H1 (cell line): ENCODE data around the gene ITGA11. TPM values are rescaled to one million over a fixed set of nuclear protein-coding genes. Genes with fewer than 3 reads are reported as not detected.

Experiments
- CTCF ChIA-PET: fragments of 300-600 bp; sonication (Branson Sonifier 250); formaldehyde crosslinking; loops from one replicate; lab custom pipeline; 2021; ENCODE audit not compliant: partially characterized antibody; lab: Charles Lee
- POLR2A ChIA-PET: fragments of 300-600 bp; sonication (Branson Sonifier 250); formaldehyde crosslinking; loops from one replicate; lab custom pipeline; 2021; ENCODE audit warnings: inconsistent platforms; ENCODE audit not compliant: partially characterized antibody; lab: Charles Lee
- DNase-seq, 2 experiments: peaks; one replicate each; pipeline versions ENCODE4 v3.0.0 to v3.0.0-alpha.2; 2010 to 2022; ENCODE audit warnings: low spot score in 2 of 2, low read depth in 1 of 2, mixed read lengths in 1 of 2
- FAIRE-seq: peaks from 2 replicates; lab custom pipeline; 2011; peaks lifted over from hg19 to GRCh38; lab: Jason Lieb, UNC
- H2AFZ ChIP-seq: 2 replicates; pipeline ENCODE4 v1.8.1; 2012; ENCODE audit warnings: low read length, inconsistent platforms
- H2AK5ac ChIP-seq: 2 replicates; pipeline ENCODE4 v1.6.1; 2013; ENCODE audit warnings: low read depth, low read length
- H2BK120ac ChIP-seq: replicated peaks from 2 replicates; pipeline ENCODE3; 2013; ENCODE audit warnings: low read depth, low read length, inconsistent platforms
- H2BK12ac ChIP-seq: 2 replicates; pipeline ENCODE4 v1.6.1; 2013; ENCODE audit warnings: low read depth, low read length
- H2BK15ac ChIP-seq: 2 replicates; pipeline ENCODE4 v1.6.1; 2013; ENCODE audit warnings: low read length
- H2BK20ac ChIP-seq: 2 replicates; pipeline ENCODE4 v1.6.1; 2013; ENCODE audit warnings: low read length
- H2BK5ac ChIP-seq: 2 replicates; pipeline ENCODE4 v1.6.1; 2013; ENCODE audit warnings: low read depth, low read length
- H3K14ac ChIP-seq: 2 replicates; pipeline ENCODE4 v1.6.1; 2013; ENCODE audit warnings: inconsistent platforms; ENCODE audit not compliant: insufficient read length
- H3K18ac ChIP-seq: 2 replicates; pipeline ENCODE4 v1.6.1; 2013; ENCODE audit warnings: low read length; ENCODE audit errors: extremely low read depth
- H3K23ac ChIP-seq: 2 replicates; pipeline ENCODE4 v1.6.1; 2013; ENCODE audit warnings: inconsistent platforms; ENCODE audit not compliant: insufficient read length
- H3K23me2 ChIP-seq: 2 replicates; pipeline ENCODE4 v1.6.1; 2013; ENCODE audit warnings: low read depth, low read length
- H3K27ac ChIP-seq: 2 replicates; pipeline ENCODE4 v1.6.1; 2011; ENCODE audit warnings: low read depth, low read length, inconsistent platforms
- H3K27me3 ChIP-seq, 4 experiments: replicated peaks in 1 of 4; 1 replicate in 1 of 4; 2 replicates in 3 of 4; pipeline versions ENCODE4 v1.6.1 to v1.8.1; 2011 to 2013; ENCODE audit warnings: low read length in 3 of 4, mild to moderate bottlenecking in 3 of 4, inconsistent platforms in 2 of 4, mixed read lengths in 2 of 4, moderate library complexity in 1 of 4; ENCODE audit not compliant: control insufficient read depth in 3 of 4, insufficient read depth in 3 of 4; ENCODE audit errors: extremely low read depth in 1 of 4
- H3K36me3 ChIP-seq, 4 experiments: 2 replicates each; pipeline versions ENCODE4 v1.6.1 to v1.8.1; 2011 to 2013; ENCODE audit warnings: mild to moderate bottlenecking in 4 of 4, low read length in 3 of 4, moderate library complexity in 2 of 4, control low read depth in 1 of 4, inconsistent platforms in 1 of 4; ENCODE audit not compliant: insufficient read depth in 4 of 4, control insufficient read depth in 2 of 4
- H3K4ac ChIP-seq: replicated peaks from 2 replicates; pipeline ENCODE3; 2013; ENCODE audit warnings: low read length, low read depth, mixed read lengths, inconsistent platforms; ENCODE audit not compliant: insufficient read length
- H3K4me1 ChIP-seq, 4 experiments: replicated peaks in 1 of 4; 1 replicate in 1 of 4; 2 replicates in 3 of 4; pipeline versions ENCODE4 v1.6.1 to v1.8.1; 2011 to 2013; ENCODE audit warnings: low read length in 3 of 4, inconsistent platforms in 2 of 4, mixed read lengths in 1 of 4; ENCODE audit not compliant: insufficient read depth in 4 of 4, control insufficient read depth in 3 of 4
- H3K4me2 ChIP-seq, 2 experiments: 2 replicates each; pipeline versions ENCODE4 v1.6.1 to v1.8.1; 2011 to 2013; ENCODE audit warnings: low read depth in 2 of 2, low read length in 2 of 2, control low read depth in 1 of 2, inconsistent platforms in 1 of 2, mild to moderate bottlenecking in 1 of 2; ENCODE audit not compliant: insufficient read depth in 1 of 2
- H3K4me3 ChIP-seq, 4 experiments: fragments of 200-600, 300-600 bp in 1 of 4; sonication (generic), shearing (Covaris generic), sonication (Bioruptor Twin) in 1 of 4; 2 replicates each; pipeline versions ENCODE4 v1.5.1 to v1.8.1; 2011 to 2016; ENCODE audit warnings: low read length in 4 of 4, low read depth in 3 of 4, control low read depth in 2 of 4, inconsistent platforms in 2 of 4, mild to moderate bottlenecking in 2 of 4, mixed read lengths in 1 of 4, moderate library complexity in 1 of 4; ENCODE audit not compliant: insufficient read depth in 2 of 4; ENCODE audit errors: extremely low read depth in 1 of 4
- H3K56ac ChIP-seq: replicated peaks from 2 replicates; pipeline ENCODE3; 2013; ENCODE audit warnings: low read depth, mild to moderate bottlenecking, mixed read lengths, low read length, inconsistent platforms; ENCODE audit not compliant: insufficient read length
- H3K79me1 ChIP-seq: 2 replicates; pipeline ENCODE4 v1.6.1; 2013; ENCODE audit warnings: low read depth, low read length, control low read depth
- H3K79me2 ChIP-seq, 2 experiments: 2 replicates each; pipeline versions ENCODE4 v1.6.1 to v1.8.1; 2012 to 2013; ENCODE audit warnings: low read length in 2 of 2, mild to moderate bottlenecking in 2 of 2, inconsistent platforms in 1 of 2; ENCODE audit not compliant: insufficient read depth in 2 of 2, control insufficient read depth in 1 of 2
- H3K9ac ChIP-seq, 4 experiments: replicated peaks in 1 of 4; 1 replicate in 1 of 4; 2 replicates in 3 of 4; pipeline versions ENCODE4 v1.6.1 to v1.8.1; 2011 to 2013; ENCODE audit warnings: low read depth in 3 of 4, low read length in 3 of 4, control low read depth in 2 of 4, mild to moderate bottlenecking in 2 of 4, moderate library complexity in 2 of 4, inconsistent platforms in 1 of 4; ENCODE audit errors: extremely low read depth in 1 of 4
- H3K9me3 ChIP-seq, 2 experiments: 2 replicates each; pipeline versions ENCODE4 v1.6.1 to v1.8.1; 2012 to 2013; ENCODE audit warnings: mild to moderate bottlenecking in 2 of 2, moderate library complexity in 2 of 2, control low read depth in 1 of 2, inconsistent platforms in 1 of 2, low read depth in 1 of 2, low read length in 1 of 2, mixed read lengths in 1 of 2; ENCODE audit not compliant: insufficient read depth in 2 of 2
- H4K20me1 ChIP-seq, 2 experiments: replicated peaks in 1 of 2; 2 replicates each; pipeline versions ENCODE3 to v1.8.1; 2011 to 2013; ENCODE audit warnings: inconsistent platforms in 2 of 2, low read length in 2 of 2, mild to moderate bottlenecking in 1 of 2; ENCODE audit not compliant: insufficient read depth in 2 of 2, control insufficient read depth in 1 of 2
- H4K5ac ChIP-seq: 2 replicates; pipeline ENCODE4 v1.6.1; 2013; ENCODE audit warnings: low read length, low read depth, mixed read lengths, inconsistent platforms; ENCODE audit not compliant: insufficient read length
- H4K8ac ChIP-seq: 2 replicates; pipeline ENCODE4 v1.8.0; 2013; ENCODE audit warnings: mild to moderate bottlenecking, moderate library complexity, low read length, inconsistent platforms; ENCODE audit not compliant: insufficient read depth; ENCODE audit errors: extremely low read depth
- H4K91ac ChIP-seq: replicated peaks from 2 replicates; pipeline ENCODE3; 2013; ENCODE audit warnings: low read length, mixed read lengths, inconsistent platforms; ENCODE audit not compliant: insufficient read length
- CEBPB ChIP-seq: IDR thresholded peaks from 2 replicates; pipeline ENCODE4 v1.6.1; 2012; ENCODE audit warnings: low read depth, low read length
- CHD1 ChIP-seq: IDR thresholded peaks from 2 replicates; pipeline ENCODE4 v1.6.1; 2012; ENCODE audit warnings: low read depth, low read length, improper control_type of control experiment
- CREB1 ChIP-seq: IDR thresholded peaks from 2 replicates; pipeline ENCODE4 v1.6.1; 2012; ENCODE audit warnings: inconsistent platforms
- GABPA ChIP-seq: IDR thresholded peaks from 2 replicates; pipeline ENCODE4 v1.6.1; 2011; ENCODE audit warnings: mild to moderate bottlenecking, low read length, moderate library complexity, borderline replicate concordance; ENCODE audit not compliant: insufficient read depth
- HDAC6 ChIP-seq: IDR thresholded peaks from one replicate; pipeline ENCODE4 v1.7.1; 2012; ENCODE audit warnings: low read depth, mild to moderate bottlenecking, inconsistent platforms, low read length, moderate library complexity
- NANOG ChIP-seq: IDR thresholded peaks from 2 replicates; pipeline ENCODE4 v1.6.1; 2011; ENCODE audit warnings: low read length, low read depth, mild to moderate bottlenecking, inconsistent platforms; ENCODE audit not compliant: insufficient read depth, poor library complexity, severe bottlenecking
- SIN3A ChIP-seq, 2 experiments: IDR thresholded peaks in 1 of 2; conservative IDR thresholded peaks in 1 of 2; 2 replicates each; pipeline ENCODE4 v1.6.1; 2011 to 2012; ENCODE audit warnings: low read length in 2 of 2, improper control_type of control experiment in 1 of 2, low read depth in 1 of 2, mild to moderate bottlenecking in 1 of 2
- SP4 ChIP-seq: IDR thresholded peaks from 2 replicates; pipeline ENCODE4 v1.6.1; 2012; ENCODE audit warnings: low read length, inconsistent platforms
- TBP ChIP-seq: IDR thresholded peaks from 2 replicates; pipeline ENCODE4 v1.6.1; 2011; ENCODE audit warnings: low read depth, low read length, improper control_type of control experiment
- TCF12 ChIP-seq: IDR thresholded peaks from 2 replicates; pipeline ENCODE4 v1.6.1; 2011; ENCODE audit warnings: low read depth, mild to moderate bottlenecking, low read length
- TEAD4 ChIP-seq: IDR thresholded peaks from 2 replicates; pipeline ENCODE4 v1.6.1; 2012; ENCODE audit warnings: low read depth, low read length, inconsistent platforms, mixed read lengths
- YY1 ChIP-seq: IDR thresholded peaks from 2 replicates; pipeline ENCODE4 v1.6.1; 2011; ENCODE audit warnings: low read depth, mild to moderate bottlenecking, low read length
- WGBS, 2 experiments: shearing (Covaris generic) in 1 of 2; methylation state at CpG; one replicate each; pipeline versions ENCODE4 v1.1.6 to v1.1.7; 2013 to 2015; ENCODE audit warnings: low lambda C conversion rate in 2 of 2, mixed read lengths in 2 of 2, inconsistent platforms in 1 of 2, low coverage in 1 of 2, missing lambda C conversion rate in 1 of 2; ENCODE audit not compliant: insufficient replicate concordance in 2 of 2, insufficient coverage in 1 of 2, insufficient read length in 1 of 2; ENCODE audit errors: extremely low coverage in 1 of 2, missing lambda C conversion rate in 1 of 2; 5-methylcytosine and 5-hydroxymethylcytosine counted together
- polyA plus RNA-seq, 7 experiments: library from polyadenylated mRNA; depleted of rRNA in 3 of 7; stranded (reverse) in 5 of 7; unstranded in 2 of 7; fragments of >200 nt in 5 of 7; fragments of 200-250 nt in 2 of 7; gene quantifications; 1 replicate in 5 of 7; 2 replicates in 1 of 7; 4 replicates in 1 of 7; pipeline versions ENCODE4 v1.2.1 to v1.2.3, GENCODE V29; 2011 to 2013; ENCODE audit warnings: missing spikeins in 2 of 7, mixed read lengths in 2 of 7
- total RNA-seq: library from RNA; stranded (reverse); fragmentation: NEBNext Ultra II Directional; extraction: Animal tissue kit (Norgen Biotek cat#: 25700); gene quantifications from 2 replicates; pipeline ENCODE4 v1.2.1, GENCODE V29; 2021
- TF ChIP-seq, protein P1 (sequence below): IDR thresholded peaks from 2 replicates; pipeline ENCODE4 v1.6.1; 2012; ENCODE audit warnings: low read length, inconsistent platforms

ITGA11 gene
- total and polyA plus RNA-seq, 2 of the 8 experiments (the other 6 are each of a cell fraction or from before 2014, with no cell fraction given): 0.05 to 0.06 TPM

DNA sequence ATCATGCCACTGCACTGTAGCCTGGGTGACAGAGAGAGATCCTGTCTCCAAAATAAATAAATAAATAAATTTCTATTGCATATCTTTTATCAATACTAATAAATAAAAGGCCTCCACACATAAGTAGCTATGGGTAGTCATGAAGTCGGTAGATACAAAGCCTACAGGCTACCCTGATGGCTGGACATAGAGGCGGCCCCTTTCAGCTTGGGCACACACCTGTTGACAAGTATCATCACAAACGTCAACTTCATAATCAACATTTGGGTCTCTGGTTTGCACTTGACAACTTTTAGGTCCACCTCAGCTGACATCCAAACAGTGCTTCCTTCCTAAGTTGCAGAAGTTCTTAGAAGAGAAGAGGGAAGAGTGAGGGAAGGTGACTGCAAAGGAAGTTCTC lies 53.4 kb downstream of the ITGA11 start:
- no peaks in the 10 kb centered on the region for H4K20me1 ChIP-seq
- POLR2A ChIA-PET: no interaction called here
- H2BK12ac ChIP-seq: no peak overlapping the region
- H3K79me1 ChIP-seq: no peaks in the 10 kb centered on the region
- H3K4me1 ChIP-seq: no peaks in the 10 kb centered on the region
- H3K56ac ChIP-seq: no peak overlapping the region
- TF ChIP-seq HDAC6 (no peak), CHD1 (no peak), GABPA (no peak), SIN3A (conservative IDR thresholded peaks at IDR 0.05 in 1 of 2, IDR thresholded peaks at IDR 0.05 in 1 of 2; ENCODE audit: low read depth in 1 of 2, low read length in 2 of 2) (no peak), SP4 (no peak), TCF12 (no peak), CREB1 (no peak), TEAD4 (no peak), NANOG (no peak), TBP (no peak), CEBPB (no peak), YY1 (no peak)
- TF ChIP-seq, protein P1, sequence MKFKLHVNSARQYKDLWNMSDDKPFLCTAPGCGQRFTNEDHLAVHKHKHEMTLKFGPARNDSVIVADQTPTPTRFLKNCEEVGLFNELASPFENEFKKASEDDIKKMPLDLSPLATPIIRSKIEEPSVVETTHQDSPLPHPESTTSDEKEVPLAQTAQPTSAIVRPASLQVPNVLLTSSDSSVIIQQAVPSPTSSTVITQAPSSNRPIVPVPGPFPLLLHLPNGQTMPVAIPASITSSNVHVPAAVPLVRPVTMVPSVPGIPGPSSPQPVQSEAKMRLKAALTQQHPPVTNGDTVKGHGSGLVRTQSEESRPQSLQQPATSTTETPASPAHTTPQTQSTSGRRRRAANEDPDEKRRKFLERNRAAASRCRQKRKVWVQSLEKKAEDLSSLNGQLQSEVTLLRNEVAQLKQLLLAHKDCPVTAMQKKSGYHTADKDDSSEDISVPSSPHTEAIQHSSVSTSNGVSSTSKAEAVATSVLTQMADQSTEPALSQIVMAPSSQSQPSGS: no peak
- no peak overlapping the region for H4K8ac ChIP-seq
- no peak overlapping the region for H3K14ac ChIP-seq
- H3K27me3 ChIP-seq: no peaks in the 10 kb centered on the region
- H3K9ac ChIP-seq: no peak overlapping the region
- CTCF ChIA-PET: interaction anchor here (0.6 to 2.2 kb wide), 8 partner anchors 9 to 113 kb away, joined by 3 to 16 read pairs (median 4); no protein-coding TSS in a partner anchor
- peaks cover 0 to 5% of the 10 kb centered on the region in 2 experiments; a peak in 2 of 4 replicates for H3K9me3 ChIP-seq
- H2AK5ac ChIP-seq: no peak overlapping the region
- H2BK15ac ChIP-seq: no peak overlapping the region
- FAIRE-seq (no peak), DNase-seq (no peak)
- no peak overlapping the region for H2AFZ ChIP-seq
- no peak overlapping the region for H2BK5ac ChIP-seq
- H2BK20ac ChIP-seq: no peak overlapping the region
- H3K79me2 ChIP-seq: no peaks in the 10 kb centered on the region
- 93% methylated on average over 3 of the region's 3 CpGs; no CpG with 5 or more reads in 1 of the 2 experiments for WGBS, 2 experiments
- no peak overlapping the region for H3K18ac ChIP-seq
- H3K4me2 ChIP-seq: no peak overlapping the region
- H2BK120ac ChIP-seq: no peak overlapping the region
- no peak overlapping the region for H3K4ac ChIP-seq
- H3K23ac ChIP-seq: no peak overlapping the region
- no peak overlapping the region for H4K5ac ChIP-seq
- H3K36me3 ChIP-seq: no peaks in the 10 kb centered on the region
- no peak overlapping the region for H3K27ac ChIP-seq
- H4K91ac ChIP-seq: no peak overlapping the region
- H3K4me3 ChIP-seq: no peak overlapping the region
- no peaks in the 10 kb centered on the region; the same call in 1 of the 2 replicates for H3K23me2 ChIP-seq
